ENCODE data around the gene ZNF641.

ZNF641 gene

GRCh38 chr12:48350249-48351021 is at the start of gene ZNF641:
TSS of gene ZNF641 (minus strand) at chr12:48350919. CDS start at chr12:48348090, 2,829 bp downstream.
- DNase-seq = peak; percentile 67 to 71

GRCh38 chr12:48390026-48390425 is 39.3 kb upstream of the ZNF641 start:
- no peak for DNase-seq

DNA sequence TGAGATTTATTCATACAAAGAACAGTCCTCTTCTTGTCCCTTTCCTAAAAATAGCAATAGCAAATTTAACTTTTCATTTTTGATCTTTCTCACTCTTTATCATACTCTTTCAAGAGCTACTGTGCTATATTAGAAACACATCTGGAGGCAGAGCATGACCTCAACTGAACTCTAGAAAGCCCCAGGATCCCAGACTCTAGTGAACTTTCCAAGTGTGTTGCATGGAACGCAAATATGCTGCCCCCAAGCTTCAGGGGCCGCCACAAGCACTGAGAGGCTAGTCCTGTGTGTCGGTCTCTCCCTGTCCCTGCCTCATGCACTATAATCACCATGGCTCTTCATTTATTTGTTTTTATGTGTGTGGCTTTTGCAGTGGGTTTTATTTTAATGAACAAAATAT is 38.7 kb upstream of the ZNF641 start:
- DNase-seq = no peak

DNA sequence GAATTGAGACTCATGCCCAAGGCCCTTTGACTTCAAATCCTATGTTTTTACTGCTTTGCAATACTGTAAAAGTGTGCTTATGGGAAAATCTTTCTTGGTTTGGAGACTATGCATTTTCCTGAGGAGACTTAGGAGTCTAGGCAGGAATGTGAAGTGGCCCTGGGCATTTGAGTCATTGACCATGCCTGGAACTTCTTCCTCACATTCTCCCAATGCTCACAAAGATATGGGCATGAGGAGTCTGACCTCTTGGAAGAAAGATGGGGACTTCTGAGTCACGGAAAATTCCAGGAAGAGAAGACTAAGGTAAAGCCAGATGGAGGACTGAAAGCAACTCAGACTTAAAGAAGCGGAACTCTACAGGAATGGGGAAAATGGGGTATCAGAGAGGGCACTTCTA is 38.2 kb upstream of the ZNF641 start:
- DNase-seq = no peak

DNA sequence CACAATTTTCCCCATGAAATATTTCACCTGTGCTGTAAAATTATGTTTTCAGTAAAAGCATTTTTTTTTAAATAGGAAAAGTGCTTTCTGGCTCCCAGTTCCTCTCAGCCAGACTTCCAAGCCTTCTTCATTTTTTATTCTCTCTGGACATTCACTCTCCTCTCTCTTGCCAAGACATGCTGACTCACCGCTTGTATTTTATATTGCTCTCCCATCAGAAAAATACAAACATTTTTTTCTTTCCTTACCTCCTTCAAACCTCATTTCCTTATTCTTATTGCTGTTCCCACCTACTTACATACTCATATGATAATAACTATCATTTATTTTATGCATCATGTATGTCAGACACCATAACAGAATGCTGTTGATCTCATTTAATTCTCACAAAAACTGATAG is 37.7 kb upstream of the ZNF641 start:
- DNase-seq = no peak

GRCh38 chr12:48380596-48380995 is 29.9 kb upstream of the ZNF641 start:
- DNase-seq = no peak

DNA sequence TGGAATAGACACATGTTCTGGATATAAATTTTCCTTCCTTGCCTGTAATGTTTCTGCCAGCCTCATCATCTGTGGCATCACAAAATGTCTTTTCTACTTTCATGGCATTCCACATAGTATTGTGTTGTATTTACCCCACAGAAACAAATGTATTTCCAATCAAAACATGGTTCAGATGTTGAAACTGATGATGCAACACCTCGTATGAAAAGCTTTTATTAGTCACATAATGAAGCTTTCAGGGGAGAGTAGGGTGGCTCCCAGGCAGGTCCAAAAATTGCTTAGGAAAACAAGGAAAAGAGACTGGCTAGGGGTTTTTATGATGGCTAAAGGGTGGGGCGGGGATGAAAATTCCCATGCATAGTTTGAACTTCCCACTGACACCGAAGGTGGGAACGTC is 29.1 kb upstream of the ZNF641 start:
- DNase-seq = no peak

DNA sequence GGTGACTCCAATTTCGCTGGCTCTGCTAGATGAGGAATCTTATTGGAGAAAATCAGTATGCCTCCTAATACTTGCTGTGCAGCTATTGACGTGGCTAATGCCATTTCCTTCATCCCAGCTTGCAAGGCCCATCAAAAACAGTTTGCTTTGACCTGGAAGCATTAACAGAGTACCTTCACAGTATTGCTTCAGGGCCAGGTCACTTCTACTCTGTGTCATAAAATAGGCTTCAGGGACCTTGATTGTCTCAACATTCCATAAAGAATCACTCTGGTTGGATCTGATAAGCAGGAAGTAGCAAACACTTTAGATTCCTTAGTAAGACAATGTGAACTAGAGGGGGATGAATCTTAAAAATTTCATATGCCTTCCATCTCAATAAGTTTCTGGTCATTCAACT is 26.9 kb upstream of the ZNF641 start:
- DNase-seq = no peak

DNA sequence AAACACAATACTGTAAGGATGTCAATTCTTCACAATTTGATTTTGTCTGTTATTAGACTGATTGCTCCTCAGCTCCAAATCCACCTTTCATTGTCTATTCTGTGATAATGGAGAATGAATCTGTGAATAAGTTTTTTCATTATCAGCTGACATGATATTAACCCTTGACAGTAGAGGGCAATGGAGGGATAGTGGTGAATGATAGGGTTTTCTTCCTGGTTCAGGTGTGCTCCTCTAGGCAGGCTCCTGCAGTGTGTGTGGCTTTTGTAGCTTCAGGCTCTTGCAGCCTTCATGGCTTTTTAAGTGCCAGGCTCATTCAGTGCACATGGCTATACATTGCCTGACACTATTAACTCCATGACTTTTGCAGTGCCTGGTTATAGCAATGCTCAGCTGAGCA is 23.4 kb upstream of the ZNF641 start:
- DNase-seq = no peak

DNA sequence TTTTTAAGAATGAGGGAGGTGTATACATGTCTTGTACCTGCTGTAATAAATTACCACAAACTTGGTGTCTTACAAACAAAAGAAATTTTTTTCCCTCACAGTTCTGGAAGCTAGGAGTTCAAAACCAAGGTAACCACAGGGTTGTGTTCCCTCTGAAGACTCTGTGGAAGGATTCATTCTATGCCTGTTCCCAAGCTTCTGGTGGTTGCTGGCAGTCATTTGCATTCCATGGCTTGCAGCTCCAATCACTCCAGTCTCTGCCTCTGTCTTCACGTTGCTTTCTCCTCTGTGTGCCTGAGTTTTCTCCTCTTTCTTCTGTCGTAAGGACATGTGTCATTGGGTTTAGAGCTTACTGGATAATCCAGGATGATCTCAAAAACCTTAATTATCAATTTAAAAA is 15.4 kb upstream of the ZNF641 start:
- DNase-seq = no peak

DNA sequence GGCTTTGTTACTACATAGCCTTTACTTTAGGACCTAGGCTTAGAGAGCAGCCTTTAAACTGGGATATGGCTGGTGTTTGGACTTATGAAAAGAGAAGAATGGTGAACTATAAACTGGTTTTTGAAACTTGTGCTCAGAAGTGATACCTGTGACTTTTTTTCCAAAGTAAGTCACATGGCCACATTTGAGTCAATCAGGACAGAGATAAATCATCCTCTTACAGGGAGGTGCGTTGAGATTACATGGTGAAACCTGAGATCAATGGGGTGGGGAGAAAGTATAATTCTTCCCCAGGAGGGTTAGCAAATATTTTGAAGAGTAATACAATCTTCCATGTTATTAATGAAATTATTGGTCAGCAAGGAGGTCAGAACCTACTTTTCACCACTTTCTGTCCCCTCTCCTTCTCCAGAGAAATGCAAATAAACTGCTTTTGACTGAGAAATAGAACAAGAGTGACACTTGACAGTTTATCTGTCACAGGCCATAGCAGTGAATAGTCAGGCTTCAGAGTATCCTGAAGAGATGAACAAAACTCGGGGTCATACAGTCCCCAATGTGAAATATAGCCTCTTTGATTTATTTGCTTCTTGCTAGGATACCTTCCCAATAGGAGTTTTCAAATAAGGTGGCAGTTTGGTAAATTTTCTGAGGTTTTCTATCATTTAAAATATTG is 11.1 kb upstream of the ZNF641 start:
- DNase-seq = no peak

- DNase-seq = no peak
These were observed 8.3 kb upstream of the ZNF641 start for GRCh38 chr12:48358937-48359513.

DNA sequence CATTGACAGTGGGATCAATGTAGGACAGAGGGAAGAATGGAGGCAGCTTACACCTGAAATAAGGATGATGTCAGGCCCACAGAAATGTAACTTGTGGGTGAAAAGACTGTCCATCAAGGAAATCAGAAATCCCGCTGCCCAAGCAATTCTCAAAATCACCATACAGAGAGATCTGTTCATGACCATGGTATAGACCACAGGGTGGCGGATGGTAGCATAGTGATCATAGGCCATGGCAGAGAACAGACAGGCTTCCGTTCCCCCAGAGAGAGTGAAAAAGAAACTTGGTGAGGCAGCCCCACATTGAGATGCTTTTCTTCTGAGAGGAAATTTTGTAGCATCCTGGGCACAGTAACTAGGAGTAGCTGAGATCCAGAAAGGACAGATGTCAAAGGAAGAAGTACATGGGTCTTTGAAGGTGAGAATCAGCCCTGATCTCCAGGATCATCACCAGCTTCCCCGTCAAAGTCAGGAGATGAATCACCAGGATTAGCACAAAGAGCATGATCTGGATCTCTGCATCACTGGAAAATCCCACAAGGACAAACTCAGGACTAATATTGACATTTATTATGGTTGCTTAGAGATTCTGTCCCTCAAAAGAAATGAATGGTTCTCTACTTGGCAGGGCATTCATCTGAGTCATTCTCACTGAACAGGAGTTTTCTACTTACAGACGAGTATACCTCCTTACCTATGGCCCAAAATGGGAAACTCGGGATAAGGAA is 5.5 kb upstream of the ZNF641 start:
- no peak for DNase-seq

- DNase-seq = no peak
These were observed 1.5 kb upstream of the ZNF641 start for GRCh38 chr12:48352157-48352760.

- no peak for DNase-seq
These were observed 446 bp upstream of the ZNF641 start for GRCh38 chr12:48351022-48351708.

GRCh38 chr12:48349471-48349870 is 1.2 kb downstream of the ZNF641 start:
- no peak for DNase-seq

DNA sequence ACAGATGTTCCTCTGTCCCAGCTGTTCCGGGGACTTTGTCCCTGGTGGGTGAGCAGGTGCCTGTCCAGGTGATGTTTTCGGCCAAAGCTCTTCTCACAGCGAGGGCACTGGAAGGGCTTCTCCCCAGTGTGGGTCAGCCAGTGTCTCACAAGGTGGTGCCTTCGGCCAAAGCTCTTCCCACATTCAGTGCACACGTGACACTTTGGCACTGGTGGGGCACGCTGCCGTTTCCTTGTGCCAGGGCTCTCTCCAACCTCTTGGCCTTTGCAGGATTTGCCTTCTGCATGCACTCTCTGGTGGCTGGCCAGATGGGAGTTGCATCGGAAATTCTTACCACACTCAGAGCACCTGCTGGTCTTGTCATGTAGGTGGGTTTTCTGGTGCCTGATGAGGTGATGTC is 7.7 kb downstream of the ZNF641 start:
- no peak for DNase-seq

DNA sequence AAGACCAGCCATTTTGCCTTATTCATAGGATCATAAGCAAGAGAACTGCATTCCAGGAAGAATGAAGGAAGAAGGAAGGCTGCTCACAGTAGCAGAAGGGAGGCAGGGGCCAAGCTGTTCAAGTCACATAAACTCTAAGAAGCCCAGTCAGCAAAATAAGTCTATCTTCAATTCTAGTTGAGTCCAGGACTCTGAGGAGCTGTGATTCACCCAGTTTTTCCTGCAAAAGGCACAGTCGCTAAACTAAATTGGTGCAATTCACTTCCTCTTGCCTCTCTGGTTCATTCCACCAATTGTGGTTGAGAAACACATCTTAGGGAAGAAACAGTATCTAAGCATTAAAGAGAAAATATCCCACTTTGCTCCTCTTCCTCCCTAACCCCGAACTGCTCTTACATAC is 9.8 kb downstream of the ZNF641 start:
- no peak for DNase-seq

- DNase-seq = no peak
These were observed 11.1 kb downstream of the ZNF641 start for GRCh38 chr12:48339442-48340117.

- DNase-seq = no peak
These were observed 14.2 kb downstream of the ZNF641 start for GRCh38 chr12:48336564-48336963.

GRCh38 chr12:48336061-48336460 is 14.7 kb downstream of the ZNF641 start:
- DNase-seq = no peak

- peak; percentile 17 to 35 for DNase-seq
These were observed 15.9 kb downstream of the ZNF641 start for GRCh38 chr12:48334808-48335207.

All from activated CD4-positive, alpha-beta T cell treated with anti-CD3 and anti-CD28 coated beads, Interleukin-2, amount 50 U/mL, for 48 hours (primary cell).